Medulla oblongata (tissue), 1 donor: ENCODE results near the gene SETD4.

Experiments
- DNase-seq: peaks from one replicate; pipeline ENCODE4 v3.0.0-alpha.2; 2015; ENCODE audit errors: extremely low spot score

The SETD4 gene

GRCh38 chr21:36008505-36008904, 51.8 kb downstream of the SETD4 start:
- DNase-seq = no peak

GRCh38 chr21:36005879-36006400, 54.4 kb downstream of the SETD4 start:
- no peak for DNase-seq

- DNase-seq = no peak
Observed at GRCh38 chr21:36005018-36005417, 55.3 kb downstream of the SETD4 start.

GRCh38 chr21:36004441-36004840, 55.9 kb downstream of the SETD4 start:
- DNase-seq = no peak

GRCh38 chr21:36003776-36004175, 56.5 kb downstream of the SETD4 start:
- no peak for DNase-seq

GRCh38 chr21:35996217-35996616, 64.1 kb downstream of the SETD4 start:
- no peak for DNase-seq

GRCh38 chr21:35995522-35996088, 64.7 kb downstream of the SETD4 start:
- no peak for DNase-seq

- DNase-seq = no peak
Observed at GRCh38 chr21:35994613-35995012, 65.7 kb downstream of the SETD4 start.

GRCh38 chr21:35993875-35994490, 66.3 kb downstream of the SETD4 start:
- DNase-seq = no peak

- no peak for DNase-seq
Observed at GRCh38 chr21:35991131-35991530, 69.2 kb downstream of the SETD4 start.

- DNase-seq = no peak
Observed at GRCh38 chr21:35990609-35991008, 69.7 kb downstream of the SETD4 start.

GRCh38 chr21:35989138-35989735, 71.1 kb downstream of the SETD4 start:
- no peak for DNase-seq

- DNase-seq = no peak
Observed at GRCh38 chr21:35988416-35989137, 71.7 kb downstream of the SETD4 start.

- no peak for DNase-seq
Observed at GRCh38 chr21:35987475-35987874, 72.9 kb downstream of the SETD4 start.

GRCh38 chr21:35984654-35985361, 75.5 kb downstream of the SETD4 start:
- no peak for DNase-seq
